ENCODE results near the gene LIN7A.
A peak's percentile ranks its signal among the peaks of the same experiment; 100 is the strongest.
"Not testable (repeated sequence)": the region's sequence is repeated elsewhere in the genome, so short reads cannot be mapped to it uniquely, and the experiment has no call there.

LIN7A gene

GRCh38 chr12:80805106-80805505, 132.6 kb downstream of the LIN7A start:
- no peak for DNase-seq

- DNase-seq = no peak
Observed at GRCh38 chr12:80802652-80803400, 134.9 kb downstream of the LIN7A start.

- no peak for DNase-seq
Observed at GRCh38 chr12:80798281-80798680, 139.5 kb downstream of the LIN7A start.

GRCh38 chr12:80794551-80794950, 143.2 kb downstream of the LIN7A start:
- DNase-seq = no peak

GRCh38 chr12:80792861-80793260, 144.9 kb downstream of the LIN7A start:
- no peak for DNase-seq

GRCh38 chr12:80791863-80792262, 145.9 kb downstream of the LIN7A start:
- no peak for DNase-seq

GRCh38 chr12:80788407-80788806, 149.3 kb downstream of the LIN7A start:
- not testable (repeated sequence) for DNase-seq

- not testable (repeated sequence) for DNase-seq
Observed at GRCh38 chr12:80782963-80783470, 154.7 kb downstream of the LIN7A start.

- no peak for DNase-seq
Observed at GRCh38 chr12:80781313-80781712, 156.4 kb downstream of the LIN7A start.

- no peak for DNase-seq
Observed at GRCh38 chr12:80780746-80781145, 157.0 kb downstream of the LIN7A start.

- DNase-seq = peak; percentile 48
Observed at GRCh38 chr12:80778005-80778541, 159.7 kb downstream of the LIN7A start.

- DNase-seq = no peak
Observed at GRCh38 chr12:80777587-80777986, 160.1 kb downstream of the LIN7A start.

GRCh38 chr12:80776706-80777105, 161.0 kb downstream of the LIN7A start:
- no peak for DNase-seq

- no peak for DNase-seq
Observed at GRCh38 chr12:80770958-80771357, 166.8 kb downstream of the LIN7A start.

GRCh38 chr12:80769553-80770140, 168.1 kb downstream of the LIN7A start:
- DNase-seq = no peak

- no peak for DNase-seq
Observed at GRCh38 chr12:80766897-80767296, 170.8 kb downstream of the LIN7A start.

- no peak for DNase-seq
Observed at GRCh38 chr12:80766210-80766609, 171.5 kb downstream of the LIN7A start.

GRCh38 chr12:80763874-80764273, 173.9 kb downstream of the LIN7A start:
- DNase-seq = peak; percentile 67

- DNase-seq = no peak
Observed at GRCh38 chr12:80761838-80762237, 175.9 kb downstream of the LIN7A start.

- DNase-seq = no peak
Observed at GRCh38 chr12:80756875-80757274, 180.9 kb downstream of the LIN7A start.

- DNase-seq = no peak
Observed at GRCh38 chr12:80754274-80754673, 183.5 kb downstream of the LIN7A start.

- DNase-seq = no peak
Observed at GRCh38 chr12:80752464-80752863, 185.3 kb downstream of the LIN7A start.

- no peak for DNase-seq
Observed at GRCh38 chr12:80749456-80749855, 188.3 kb downstream of the LIN7A start.

GRCh38 chr12:80747800-80748199, 189.9 kb downstream of the LIN7A start:
- no peak for DNase-seq
